Activated naive CD4-positive, alpha-beta T cell treated with anti-CD3 and anti-CD28 coated beads for 36 hours (primary cell): Measurements from ENCODE around the gene CTXND2. TPM values are rescaled to one million over a fixed set of nuclear protein-coding genes. Genes with fewer than 3 reads are reported as not detected.
A peak's percentile ranks its signal among the peaks of the same experiment; 100 is the strongest.
"Not testable (repeated sequence)": the region's sequence is repeated elsewhere in the genome, so short reads cannot be mapped to it uniquely, and the experiment has no call there.

Experiments used
- CTCF ChIA-PET: fragments of 350-600 bp; sonication (Branson Sonifier 250); formaldehyde crosslinking; loops from one replicate; lab custom pipeline; 2021; ENCODE audit warnings: antibody characterized with exemption; lab: Charles Lee
- DNase-seq: peaks from one replicate; pipeline ENCODE4 v3.0.0-alpha.2; 2020
- H3K27ac Mint-ChIP-seq: one replicate; pipeline ENCODE4 v1.8.0; 2021; ENCODE audit warnings: mild to moderate bottlenecking, mixed read lengths
- H3K27me3 Mint-ChIP-seq: one replicate; pipeline ENCODE4 v1.8.0; 2021; ENCODE audit warnings: low read depth, mixed read lengths
- H3K36me3 Mint-ChIP-seq: one replicate; pipeline ENCODE4 v1.8.0; 2021; ENCODE audit warnings: low read depth, mixed read lengths
- H3K4me1 Mint-ChIP-seq: one replicate; pipeline ENCODE4 v1.8.0; 2021; ENCODE audit warnings: low read depth, mixed read lengths
- H3K4me3 Mint-ChIP-seq: one replicate; pipeline ENCODE4 v1.8.0; 2021; ENCODE audit warnings: mild to moderate bottlenecking, moderate library complexity, mixed read lengths
- H3K9me3 Mint-ChIP-seq: one replicate; pipeline ENCODE4 v1.8.0; 2021; ENCODE audit warnings: mixed read lengths
- intact Hi-C: fragments of 100-400 bp; cut with micrococcal nuclease; formaldehyde crosslinking; loops from one replicate; pipeline ENCODE4 v1.15.1; 2023
- total RNA-seq, 2 experiments: library from RNA; stranded (reverse); gene quantifications; one replicate each; pipeline ENCODE4 v1.2.3, GENCODE V29; 2021

The CTXND2 gene
- total RNA-seq, result not detected

GRCh38 chr1:150887018-150887417 lies at the start of gene CTXND2:
CTXND2 (plus strand) TSS chr1:150887136; CDS start chr1:150912315, 25,179 bp downstream.
- Mint-ChIP-seq H3K4me3 (no peak within 1 kb of the TSS), H3K27me3 (no peaks in the 10 kb centered on the region), H3K36me3 (no peaks in the 10 kb centered on the region), H3K4me1 (peaks cover 29% of the 10 kb centered on the region), H3K27ac (no peak within 1 kb of the TSS), H3K9me3 (no peaks in the 10 kb centered on the region)
- DNase-seq, result no peak
- CTCF ChIA-PET, result interaction anchor here (0.6 to 1.0 kb wide), 3 partner anchors 33 to 188 kb away, joined by 3 to 4 read pairs (median 3); no protein-coding TSS in a partner anchor
- intact Hi-C loops, result no loop called here

GRCh38 chr1:150840850-150841249 lies 46.1 kb upstream of the CTXND2 start:
- CTCF ChIA-PET, result interaction anchor here (0.7 to 1.4 kb wide), 2 partner anchors 28 to 130 kb away, joined by 3 read pairs; no protein-coding TSS in a partner anchor
- H3K4me3 Mint-ChIP-seq, H3K27me3 Mint-ChIP-seq, H3K27ac Mint-ChIP-seq, H3K9me3 Mint-ChIP-seq, DNase-seq: not testable (repeated sequence)
- Mint-ChIP-seq H3K36me3 (peaks cover 17% of the 10 kb centered on the region), H3K4me1 (peaks cover 29% of the 10 kb centered on the region)
- intact Hi-C loops, result loop anchor here (1.0 to 10.0 kb wide), 6 partner anchors 34 to 164 kb away; partner anchors contain the start of genes CTSS, MINDY1 and PRUNE1

GRCh38 chr1:150841626-150842025 lies 45.3 kb upstream of the CTXND2 start:
- H3K27ac Mint-ChIP-seq, result no peak overlapping the region
- H3K9me3 Mint-ChIP-seq, result no peaks in the 10 kb centered on the region
- peaks cover 16% of the 10 kb centered on the region for H3K36me3 Mint-ChIP-seq
- no peak overlapping the region for H3K4me3 Mint-ChIP-seq
- intact Hi-C loops, result loop anchor here (1.0 to 10.0 kb wide), 6 partner anchors 33 to 163 kb away; partner anchors contain the start of genes CTSS, MINDY1 and PRUNE1
- CTCF ChIA-PET, result interaction anchor here (0.7 kb wide), 2 partner anchors 131 to 258 kb away, joined by 3 to 4 read pairs; no protein-coding TSS in a partner anchor
- peaks cover 35% of the 10 kb centered on the region for H3K4me1 Mint-ChIP-seq
- H3K27me3 Mint-ChIP-seq, result no peaks in the 10 kb centered on the region
- DNase-seq, result no peak

GRCh38 chr1:150842343-150842742 lies 44.6 kb upstream of the CTXND2 start:
- Mint-ChIP-seq H3K27ac (no peak overlapping the region), H3K4me3 (no peak overlapping the region), H3K36me3 (peaks cover 12% of the 10 kb centered on the region), H3K27me3 (no peaks in the 10 kb centered on the region), H3K9me3 (no peaks in the 10 kb centered on the region), H3K4me1 (peaks cover 39% of the 10 kb centered on the region)
- intact Hi-C loops, result loop anchor here (5.0 to 10.0 kb wide), 2 partner anchors 135 to 162 kb away; partner anchors contain the start of genes MINDY1 and PRUNE1
- DNase-seq, result no peak
- CTCF ChIA-PET, result interaction anchor here (0.7 to 1.5 kb wide), 3 partner anchors 76 to 259 kb away, joined by 3 to 5 read pairs (median 4); no protein-coding TSS in a partner anchor

GRCh38 chr1:150842964-150843363 lies 44.0 kb upstream of the CTXND2 start:
- no peak for DNase-seq
- intact Hi-C loops, result loop anchor here (5.0 to 10.0 kb wide), 2 partner anchors 134 to 162 kb away; partner anchors contain the start of genes MINDY1 and PRUNE1
- H3K27ac Mint-ChIP-seq, result no peak overlapping the region
- peaks cover 11% of the 10 kb centered on the region for H3K36me3 Mint-ChIP-seq
- H3K9me3 Mint-ChIP-seq, result no peaks in the 10 kb centered on the region
- no peaks in the 10 kb centered on the region for H3K27me3 Mint-ChIP-seq
- H3K4me3 Mint-ChIP-seq, result no peak overlapping the region
- CTCF ChIA-PET, result interaction anchor here (1.5 kb wide), 1 partner anchor 75 kb away, joined by 5 read pairs; no protein-coding TSS in a partner anchor
- peaks cover 40% of the 10 kb centered on the region for H3K4me1 Mint-ChIP-seq

GRCh38 chr1:150843474-150843873 lies 43.5 kb upstream of the CTXND2 start:
- Mint-ChIP-seq H3K36me3 (peaks cover 11% of the 10 kb centered on the region), H3K4me1 (peaks cover 40% of the 10 kb centered on the region), H3K27ac (no peak overlapping the region), H3K27me3 (no peaks in the 10 kb centered on the region), H3K4me3 (no peak overlapping the region), H3K9me3 (no peaks in the 10 kb centered on the region)
- CTCF ChIA-PET, result interaction anchor here (1.5 kb wide), 2 partner anchors 75 to 79 kb away, joined by 5 to 6 read pairs; no protein-coding TSS in a partner anchor
- intact Hi-C loops, result loop anchor here (5.0 to 10.0 kb wide), 2 partner anchors 134 to 161 kb away; partner anchors contain the start of genes MINDY1 and PRUNE1
- no peak for DNase-seq

- H3K4me3 Mint-ChIP-seq, result no peak overlapping the region
- peaks cover 24% of the 10 kb centered on the region for H3K4me1 Mint-ChIP-seq
- CTCF ChIA-PET, result no interaction called here
- DNase-seq, result no peak
- H3K9me3 Mint-ChIP-seq, result no peaks in the 10 kb centered on the region
- no peaks in the 10 kb centered on the region for H3K27me3 Mint-ChIP-seq
- no peak overlapping the region for H3K27ac Mint-ChIP-seq
- H3K36me3 Mint-ChIP-seq, result no peaks in the 10 kb centered on the region
- intact Hi-C loops, result loop anchor here (10.0 kb wide), 1 partner anchor 158 kb away; the partner anchor contains the start of genes MINDY1 and PRUNE1
Measured at GRCh38 chr1:150846473-150847146, 40.3 kb upstream of the CTXND2 start.

GRCh38 chr1:150850801-150851362 lies 36.1 kb upstream of the CTXND2 start:
- H3K4me3 Mint-ChIP-seq, CTCF ChIA-PET, H3K9me3 Mint-ChIP-seq, H3K27me3 Mint-ChIP-seq, H3K27ac Mint-ChIP-seq, intact Hi-C loops, DNase-seq: not testable (repeated sequence)
- H3K4me1 Mint-ChIP-seq, result peaks cover 11% of the 10 kb centered on the region
- peaks cover 11% of the 10 kb centered on the region for H3K36me3 Mint-ChIP-seq

GRCh38 chr1:150852734-150853133 lies 34.2 kb upstream of the CTXND2 start:
- H3K27me3 Mint-ChIP-seq, intact Hi-C loops, H3K4me1 Mint-ChIP-seq, H3K27ac Mint-ChIP-seq, H3K4me3 Mint-ChIP-seq, DNase-seq, H3K9me3 Mint-ChIP-seq, CTCF ChIA-PET: not testable (repeated sequence)
- H3K36me3 Mint-ChIP-seq, result peaks cover 13% of the 10 kb centered on the region

GRCh38 chr1:150863724-150864123 lies 23.2 kb upstream of the CTXND2 start:
- no peak overlapping the region for H3K4me3 Mint-ChIP-seq
- H3K4me1 Mint-ChIP-seq, result peaks cover 32% of the 10 kb centered on the region
- H3K36me3 Mint-ChIP-seq, result peaks cover 12% of the 10 kb centered on the region
- intact Hi-C loops, result no loop called here
- no peak overlapping the region for H3K27ac Mint-ChIP-seq
- CTCF ChIA-PET, result no interaction called here
- H3K9me3 Mint-ChIP-seq, result no peaks in the 10 kb centered on the region
- no peaks in the 10 kb centered on the region for H3K27me3 Mint-ChIP-seq
- DNase-seq, result no peak

GRCh38 chr1:150864200-150864599 lies 22.7 kb upstream of the CTXND2 start:
- CTCF ChIA-PET, H3K27ac Mint-ChIP-seq, DNase-seq, H3K4me3 Mint-ChIP-seq, H3K27me3 Mint-ChIP-seq, intact Hi-C loops, H3K9me3 Mint-ChIP-seq: not testable (repeated sequence)
- Mint-ChIP-seq H3K4me1 (peaks cover 30% of the 10 kb centered on the region), H3K36me3 (peaks cover 13% of the 10 kb centered on the region)

GRCh38 chr1:150869683-150870082 lies 17.3 kb upstream of the CTXND2 start:
- Mint-ChIP-seq H3K4me3 (no peak overlapping the region), H3K36me3 (peaks cover 27% of the 10 kb centered on the region), H3K27ac (no peak overlapping the region), H3K9me3 (no peaks in the 10 kb centered on the region), H3K27me3 (no peaks in the 10 kb centered on the region), H3K4me1 (peaks cover 39% of the 10 kb centered on the region)
- peak; percentile 58 for DNase-seq
- CTCF ChIA-PET, result no interaction called here
- intact Hi-C loops, result loop anchor here (10.0 kb wide), 1 partner anchor 105 kb away; the partner anchor contains the start of gene CTSS
